Tibial nerve (tissue), 4 donors: ENCODE results near the gene NT5DC2. TPM values are rescaled to one million over a fixed set of nuclear protein-coding genes. Genes with fewer than 3 reads are reported as not detected.

Experiments used
- DNase-seq, 2 donors: peaks; one replicate each; pipeline ENCODE4 v3.0.0-alpha.2; 2019; ENCODE audit warnings: low spot score in 2 of 2
- H3K27ac ChIP-seq, 4 donors: fragments of 200-600 bp; sonication (generic) in 3 of 4; one replicate each; pipeline ENCODE4 v1.5.1; 2017 to 2019; ENCODE audit warnings: mild to moderate bottlenecking in 1 of 4
- H3K27me3 ChIP-seq, 2 donors: fragments of 200-600 bp; sonication (generic) in 1 of 2; one replicate each; pipeline versions ENCODE4 v1.5.1 to v1.6.0; 2017 to 2019
- H3K36me3 ChIP-seq, 3 donors: fragments of 200-600 bp; sonication (generic); one replicate each; pipeline ENCODE4 v1.5.1; 2018 to 2019
- H3K4me1 ChIP-seq, 4 donors: fragments of 200-600 bp; sonication (generic) in 3 of 4; one replicate each; pipeline ENCODE4 v1.5.1; 2017 to 2019
- H3K4me3 ChIP-seq, 4 donors: fragments of 200-600 bp; sonication (generic) in 3 of 4; one replicate each; pipeline ENCODE4 v1.5.1; 2017 to 2019; ENCODE audit warnings: mild to moderate bottlenecking in 1 of 4, moderate library complexity in 1 of 4
- H3K9me3 ChIP-seq, 4 donors: fragments of 200-600 bp; sonication (generic) in 3 of 4; one replicate each; pipeline ENCODE4 v1.5.1; 2017 to 2019
- EP300 ChIP-seq, 2 donors: sonication (generic); formaldehyde crosslinking; IDR thresholded peaks; one replicate each; pipeline ENCODE4 v1.6.1; 2017; ENCODE audit warnings: antibody characterized with exemption in 2 of 2, mild to moderate bottlenecking in 1 of 2
- POLR2A ChIP-seq, 2 donors: fragments of 450-650 bp; IDR thresholded peaks; one replicate each; pipeline ENCODE4 v1.6.1; 2017; ENCODE audit warnings: antibody characterized with exemption in 2 of 2, mild to moderate bottlenecking in 2 of 2, moderate library complexity in 2 of 2
- WGBS, 2 donors: methylation state at CpG; one replicate each; pipeline ENCODE4 v1.1.5; 2018; 5-methylcytosine and 5-hydroxymethylcytosine counted together
- total RNA-seq, 4 donors: library from RNA; depleted of rRNA; stranded (reverse); fragments of >200 nt; gene quantifications; one replicate each; pipeline ENCODE4 v1.1.0, GENCODE V29; 2016
- TF ChIP-seq, protein P1 (sequence below), 5 experiments: fragments of 200-600 bp in 3 of 5; fragments of 450-650 bp in 2 of 5; sonication (generic) in 3 of 5; IDR thresholded peaks; one replicate each; pipeline ENCODE4 v1.5.1; 2016 to 2019; ENCODE audit warnings: antibody characterized with exemption in 5 of 5, mild to moderate bottlenecking in 3 of 5, moderate library complexity in 2 of 5

NT5DC2 gene
- total RNA-seq, 4 donors from 2014 or later = 71.1 to 133 (median 94.2) TPM

DNA sequence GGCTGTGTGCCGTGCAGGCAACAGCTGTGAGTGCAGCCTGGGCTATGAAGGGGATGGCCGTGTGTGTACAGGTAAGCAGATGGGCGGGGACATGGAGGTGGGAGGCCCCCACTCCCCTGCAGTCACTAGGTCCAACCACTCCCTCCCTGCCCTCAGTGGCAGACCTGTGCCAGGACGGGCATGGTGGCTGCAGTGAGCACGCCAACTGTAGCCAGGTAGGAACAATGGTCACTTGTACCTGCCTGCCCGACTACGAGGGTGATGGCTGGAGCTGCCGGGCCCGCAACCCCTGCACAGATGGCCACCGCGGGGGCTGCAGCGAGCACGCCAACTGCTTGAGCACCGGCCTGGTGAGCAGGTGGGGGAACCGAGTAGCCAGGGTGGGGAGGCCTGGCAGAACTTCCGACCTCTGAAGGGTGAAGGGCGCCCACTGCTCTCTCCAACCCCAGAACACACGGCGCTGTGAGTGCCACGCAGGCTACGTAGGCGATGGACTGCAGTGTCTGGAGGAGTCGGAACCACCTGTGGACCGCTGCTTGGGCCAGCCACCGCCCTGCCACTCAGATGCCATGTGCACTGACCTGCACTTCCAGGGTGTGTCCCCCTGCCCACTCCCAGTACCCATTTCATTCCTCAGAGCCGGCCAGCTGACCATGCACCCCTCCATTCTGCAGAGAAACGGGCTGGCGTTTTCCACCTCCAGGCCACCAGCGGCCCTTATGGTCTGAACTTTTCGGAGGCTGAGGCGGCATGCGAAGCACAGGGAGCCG, 11.6 kb downstream of the NT5DC2 start:
- peaks cover 0 to 78% (median 0%) of the 10 kb centered on the region in 3 donors for H3K36me3 ChIP-seq
- TF ChIP-seq POLR2A (IDR thresholded peaks at IDR 0.05) (no peak), EP300 (IDR thresholded peaks at IDR 0.05) (no peak)
- TF ChIP-seq, protein P1, sequence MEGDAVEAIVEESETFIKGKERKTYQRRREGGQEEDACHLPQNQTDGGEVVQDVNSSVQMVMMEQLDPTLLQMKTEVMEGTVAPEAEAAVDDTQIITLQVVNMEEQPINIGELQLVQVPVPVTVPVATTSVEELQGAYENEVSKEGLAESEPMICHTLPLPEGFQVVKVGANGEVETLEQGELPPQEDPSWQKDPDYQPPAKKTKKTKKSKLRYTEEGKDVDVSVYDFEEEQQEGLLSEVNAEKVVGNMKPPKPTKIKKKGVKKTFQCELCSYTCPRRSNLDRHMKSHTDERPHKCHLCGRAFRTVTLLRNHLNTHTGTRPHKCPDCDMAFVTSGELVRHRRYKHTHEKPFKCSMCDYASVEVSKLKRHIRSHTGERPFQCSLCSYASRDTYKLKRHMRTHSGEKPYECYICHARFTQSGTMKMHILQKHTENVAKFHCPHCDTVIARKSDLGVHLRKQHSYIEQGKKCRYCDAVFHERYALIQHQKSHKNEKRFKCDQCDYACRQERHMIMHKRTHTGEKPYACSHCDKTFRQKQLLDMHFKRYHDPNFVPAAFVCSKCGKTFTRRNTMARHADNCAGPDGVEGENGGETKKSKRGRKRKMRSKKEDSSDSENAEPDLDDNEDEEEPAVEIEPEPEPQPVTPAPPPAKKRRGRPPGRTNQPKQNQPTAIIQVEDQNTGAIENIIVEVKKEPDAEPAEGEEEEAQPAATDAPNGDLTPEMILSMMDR (IDR thresholded peaks at IDR 0.05) = no peak
- H3K9me3 ChIP-seq = no peaks in the 10 kb centered on the region
- no peak overlapping the region for H3K27ac ChIP-seq
- no peak overlapping the region for H3K4me3 ChIP-seq
- no peak for DNase-seq
- peaks cover 0 to 41% (median 9%) of the 10 kb centered on the region in 4 donors for H3K4me1 ChIP-seq
- WGBS, 2 donors = 91 to 93% methylated on average over 21 to 31 of the region's 33 CpGs
- no peaks in the 10 kb centered on the region for H3K27me3 ChIP-seq

DNA sequence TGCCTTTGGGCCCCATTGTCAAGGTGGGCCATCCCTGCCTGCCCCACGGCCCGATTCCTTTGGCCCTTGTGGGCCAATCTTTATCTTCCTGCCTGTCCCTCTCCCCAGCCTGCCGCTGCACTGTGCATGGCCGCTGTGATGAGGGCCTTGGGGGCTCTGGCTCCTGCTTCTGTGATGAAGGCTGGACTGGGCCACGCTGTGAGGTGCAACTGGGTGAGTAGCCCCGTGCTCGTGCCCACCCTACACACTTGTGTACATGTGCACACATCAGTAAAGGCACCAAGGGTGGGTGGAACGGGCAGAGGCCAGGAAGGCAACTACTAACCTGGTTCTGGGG, 12.2 kb downstream of the NT5DC2 start:
- 87 to 90% methylated on average over 2 to 7 of the region's 8 CpGs for WGBS, 2 donors
- TF ChIP-seq POLR2A (IDR thresholded peaks at IDR 0.05) = no peak
- no peak for TF ChIP-seq EP300 (IDR thresholded peaks at IDR 0.05)
- TF ChIP-seq, protein P1 (IDR thresholded peaks at IDR 0.05) = no peak
- H3K27me3 ChIP-seq = no peaks in the 10 kb centered on the region
- H3K27ac ChIP-seq = no peak overlapping the region
- no peaks in the 10 kb centered on the region for H3K9me3 ChIP-seq
- H3K36me3 ChIP-seq = peaks cover 0 to 78% (median 0%) of the 10 kb centered on the region in 3 donors
- peaks cover 0 to 34% (median 9%) of the 10 kb centered on the region in 4 donors for H3K4me1 ChIP-seq
- H3K4me3 ChIP-seq = no peak overlapping the region
- DNase-seq = no peak

DNA sequence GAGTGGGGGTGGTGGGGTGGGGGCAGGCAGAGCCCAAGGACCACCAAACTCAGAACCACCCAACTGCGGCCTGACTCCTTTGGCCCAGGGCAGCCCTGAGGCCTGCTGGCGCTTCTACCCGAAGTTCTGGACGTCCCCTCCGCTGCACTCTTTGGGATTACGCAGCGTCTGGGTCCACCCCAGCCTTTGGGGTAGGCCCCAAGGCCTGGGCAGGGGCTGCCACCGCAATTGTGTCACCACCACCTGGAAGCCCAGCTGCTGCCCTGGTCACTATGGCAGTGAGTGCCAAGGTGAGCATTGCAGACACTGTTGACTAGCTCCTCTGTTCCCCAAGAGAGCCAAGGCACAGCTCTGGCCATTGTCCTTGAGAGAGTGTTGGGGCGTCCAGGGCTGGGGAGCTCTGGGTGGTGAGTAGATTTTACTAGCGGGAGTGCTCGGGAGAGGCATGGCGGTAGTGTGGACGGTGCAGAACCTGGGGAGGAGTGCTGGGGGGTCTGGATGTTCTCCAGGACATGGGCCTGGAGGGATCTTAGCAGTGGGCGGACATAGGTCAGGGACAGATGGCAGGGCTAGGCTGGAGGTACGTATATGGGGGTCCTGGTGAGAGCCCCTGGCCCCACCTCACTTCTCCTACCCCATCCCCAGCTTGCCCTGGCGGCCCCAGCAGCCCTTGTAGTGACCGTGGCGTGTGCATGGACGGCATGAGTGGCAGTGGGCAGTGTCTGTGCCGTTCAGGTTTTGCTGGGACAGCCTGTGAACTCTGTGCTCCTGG, 12.8 kb downstream of the NT5DC2 start:
- 89 to 90% methylated on average over 19 of the region's 20 CpGs for WGBS, 2 donors
- no peaks in the 10 kb centered on the region for H3K27me3 ChIP-seq
- no peak overlapping the region for H3K27ac ChIP-seq
- H3K4me3 ChIP-seq = no peak overlapping the region
- H3K4me1 ChIP-seq = peaks cover 0 to 29% (median 9%) of the 10 kb centered on the region in 4 donors
- no peaks in the 10 kb centered on the region for H3K9me3 ChIP-seq
- TF ChIP-seq, protein P1 (IDR thresholded peaks at IDR 0.05) = no peak
- TF ChIP-seq POLR2A (IDR thresholded peaks at IDR 0.05) (no peak), EP300 (IDR thresholded peaks at IDR 0.05) (no peak)
- H3K36me3 ChIP-seq = peaks cover 0 to 78% (median 0%) of the 10 kb centered on the region in 3 donors
- DNase-seq = no peak

DNA sequence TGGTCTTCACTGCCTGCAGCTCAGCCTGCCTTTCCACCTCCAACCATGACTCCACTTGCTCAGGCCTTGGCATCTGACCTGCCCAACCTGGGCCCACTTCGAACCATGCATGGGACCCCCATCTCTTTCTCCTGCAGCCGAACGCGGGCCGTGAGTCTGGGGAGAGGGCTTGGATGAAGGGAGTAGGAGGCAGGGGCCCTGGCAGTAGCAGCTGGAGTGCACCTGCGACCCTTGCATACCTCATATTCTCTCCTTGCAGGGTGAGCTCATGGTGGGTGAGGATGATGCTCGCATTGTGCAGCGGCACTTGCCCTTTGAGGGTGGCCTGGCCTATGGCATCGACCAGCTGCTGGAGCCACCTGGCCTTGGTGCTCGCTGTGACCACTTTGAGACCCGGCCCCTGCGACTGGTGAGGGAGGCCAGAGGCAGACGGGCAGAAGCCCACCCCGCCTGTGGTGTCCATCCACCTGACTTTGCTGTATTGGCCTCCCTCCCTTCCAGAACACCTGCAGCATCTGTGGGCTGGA, 13.5 kb downstream of the NT5DC2 start:
- Histone ChIP-seq H3K4me3 (no peak overlapping the region), H3K4me1 (peaks cover 0 to 26% (median 6%) of the 10 kb centered on the region in 4 donors), H3K36me3 (peaks cover 0 to 77% (median 0%) of the 10 kb centered on the region in 3 donors), H3K27ac (no peak overlapping the region), H3K27me3 (no peaks in the 10 kb centered on the region), H3K9me3 (no peaks in the 10 kb centered on the region)
- WGBS, 2 donors = 86 to 100% methylated on average over 5 to 13 of the region's 14 CpGs
- DNase-seq = no peak
- TF ChIP-seq EP300 (IDR thresholded peaks at IDR 0.05) (no peak), POLR2A (IDR thresholded peaks at IDR 0.05) (no peak)
- TF ChIP-seq, protein P1 (IDR thresholded peaks at IDR 0.05) = no peak
